LHCN-M2 (cell line): ENCODE results near the gene SCAPER. TPM values are rescaled to one million over a fixed set of nuclear protein-coding genes. Genes with fewer than 3 reads are reported as not detected.
"Not testable (repeated sequence)": the region's sequence is repeated elsewhere in the genome, so short reads cannot be mapped to it uniquely, and the experiment has no call there.

Experiments used
- DNase-seq: peaks from one replicate; pipeline ENCODE4 v3.0.0-alpha.2; 2012; ENCODE audit warnings: low read depth
- total RNA-seq: library from RNA; depleted of rRNA; stranded (reverse); fragments of >200 nt; gene quantifications from 2 replicates; pipeline ENCODE4 v1.2.3, GENCODE V29; 2014

Gene SCAPER
- total RNA-seq, 1 experiment from 2014 or later: 9.3 TPM

- DNase-seq: no peak
These were observed 404.1 kb downstream of the SCAPER start for GRCh38 chr15:76501011-76501410.

DNA sequence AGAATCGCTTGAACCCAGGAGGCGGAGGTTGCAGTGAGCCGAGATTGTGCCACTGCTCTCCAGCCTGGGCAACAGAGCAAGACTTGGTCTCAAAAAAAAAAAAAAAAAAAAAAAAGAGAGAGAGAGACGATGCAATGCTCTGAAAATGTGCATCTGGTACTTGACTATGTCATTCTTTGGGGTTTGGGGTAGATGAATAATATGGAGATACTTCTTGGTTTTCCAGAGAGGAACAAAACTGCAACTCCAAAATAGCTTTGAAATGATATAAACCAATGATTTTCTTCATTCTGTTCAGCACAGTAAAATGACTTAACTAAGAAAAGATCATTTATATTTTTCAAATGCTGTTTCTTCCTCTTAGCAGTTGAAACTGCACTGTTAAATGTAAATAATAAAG, 409.7 kb downstream of the SCAPER start:
- no peak for DNase-seq

- no peak for DNase-seq
These were observed 412.6 kb downstream of the SCAPER start for GRCh38 chr15:76492538-76492937.

DNA sequence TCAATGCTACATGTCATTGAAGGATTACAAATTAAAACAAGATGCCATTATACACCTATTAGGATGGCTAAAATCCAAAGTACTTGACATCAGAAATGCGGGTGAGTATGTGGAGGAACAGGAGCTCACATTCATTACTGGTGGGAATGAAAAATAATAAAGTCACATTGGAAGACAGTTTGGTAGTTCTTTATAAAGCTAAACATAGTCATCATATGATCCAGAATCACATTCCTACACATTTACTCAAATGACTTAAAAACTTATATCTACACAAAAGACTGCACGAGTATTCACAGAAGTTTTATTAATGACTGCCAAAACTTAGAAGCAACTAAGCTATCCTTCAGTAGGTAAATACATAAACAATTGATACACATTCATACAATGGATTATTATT, 421.4 kb downstream of the SCAPER start:
- DNase-seq: no peak

DNA sequence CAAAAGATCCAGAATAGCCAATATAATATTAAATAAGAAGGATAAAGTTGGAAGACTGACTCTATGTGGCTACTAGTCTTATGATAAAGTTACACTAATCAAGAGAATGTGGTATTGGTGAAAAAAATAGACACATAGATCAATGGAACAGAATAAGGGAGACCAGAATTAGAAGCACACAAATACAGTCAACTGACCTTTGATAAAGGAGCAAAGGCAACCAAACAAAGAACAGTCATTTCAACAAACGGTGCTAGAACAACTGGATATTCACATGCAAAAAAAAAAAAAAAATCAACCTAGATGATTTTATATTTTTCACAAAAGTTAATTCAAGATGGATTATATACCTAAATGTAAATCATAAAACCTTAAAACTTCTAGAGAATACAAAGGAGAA, 422.1 kb downstream of the SCAPER start:
- DNase-seq: no peak

DNA sequence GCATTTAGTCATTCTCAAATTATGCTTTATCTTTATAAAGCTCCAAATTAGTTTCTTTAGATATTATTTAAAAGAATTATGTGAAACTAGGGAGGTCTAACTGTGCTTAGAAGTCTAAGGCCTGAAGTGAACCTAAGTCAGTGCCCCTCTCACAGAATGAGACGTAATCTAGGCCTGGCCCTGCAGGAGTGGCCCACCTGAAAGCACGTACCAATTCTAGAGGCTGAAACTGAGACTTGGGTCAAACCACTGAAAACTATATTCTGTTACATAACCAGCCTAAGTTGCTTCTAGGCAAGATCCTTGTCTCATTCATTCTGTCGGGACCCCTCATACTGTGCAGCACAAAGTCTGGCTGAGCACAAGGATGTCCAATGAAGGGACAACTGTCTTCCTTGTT, 424.9 kb downstream of the SCAPER start:
- no peak for DNase-seq

GRCh38 chr15:76470691-76471090, 434.4 kb downstream of the SCAPER start:
- DNase-seq: peak; percentile 14

- no peak for DNase-seq
These were observed 436.4 kb downstream of the SCAPER start for GRCh38 chr15:76468722-76469121.

- DNase-seq: no peak
These were observed 438.0 kb downstream of the SCAPER start for GRCh38 chr15:76467136-76467535.

GRCh38 chr15:76465728-76466127, 439.4 kb downstream of the SCAPER start:
- no peak for DNase-seq

DNA sequence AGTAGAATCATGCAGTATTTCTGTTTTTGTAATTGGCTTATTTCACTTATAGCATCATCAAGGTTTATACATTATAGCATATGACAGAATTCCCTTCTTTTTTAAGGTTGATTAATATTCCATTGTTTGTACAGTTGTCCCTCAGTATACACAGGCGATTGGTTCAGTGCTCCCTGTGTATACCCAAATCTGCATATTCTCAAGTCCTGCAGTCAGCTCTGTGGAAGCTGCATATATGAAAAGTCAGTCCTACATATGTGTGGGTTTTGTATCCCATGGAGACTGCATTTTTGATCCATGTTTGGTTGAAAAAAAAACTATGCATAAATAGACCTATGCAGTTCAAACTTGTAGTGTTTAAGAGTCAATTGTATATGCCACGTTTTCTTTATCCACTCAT, 440.9 kb downstream of the SCAPER start:
- no peak for DNase-seq

- DNase-seq: no peak
These were observed 444.3 kb downstream of the SCAPER start for GRCh38 chr15:76460871-76461270.

- DNase-seq: no peak
These were observed 444.8 kb downstream of the SCAPER start for GRCh38 chr15:76460347-76460746.

GRCh38 chr15:76451540-76451939, 453.6 kb downstream of the SCAPER start:
- DNase-seq: no peak

- no peak for DNase-seq
These were observed 455.7 kb downstream of the SCAPER start for GRCh38 chr15:76449455-76449854.

DNA sequence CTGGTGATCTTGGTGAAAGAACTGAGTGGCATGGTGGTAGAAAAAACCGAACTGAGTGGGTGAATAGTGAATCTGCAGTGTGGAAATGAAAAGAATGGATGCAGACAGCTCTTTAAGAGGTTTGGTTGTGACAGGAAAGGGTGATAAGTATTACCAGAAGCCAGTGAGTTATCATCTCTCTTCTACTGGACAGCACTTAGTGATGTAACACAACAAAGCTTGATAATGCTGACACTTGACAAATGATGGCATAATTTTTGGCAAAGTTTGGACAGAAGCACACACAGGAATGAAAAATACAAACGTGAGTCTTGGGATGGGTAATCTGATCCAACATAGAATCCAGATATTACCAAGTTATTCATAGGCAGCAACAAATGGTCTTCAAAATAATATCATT, 456.4 kb downstream of the SCAPER start:
- DNase-seq: no peak

DNA sequence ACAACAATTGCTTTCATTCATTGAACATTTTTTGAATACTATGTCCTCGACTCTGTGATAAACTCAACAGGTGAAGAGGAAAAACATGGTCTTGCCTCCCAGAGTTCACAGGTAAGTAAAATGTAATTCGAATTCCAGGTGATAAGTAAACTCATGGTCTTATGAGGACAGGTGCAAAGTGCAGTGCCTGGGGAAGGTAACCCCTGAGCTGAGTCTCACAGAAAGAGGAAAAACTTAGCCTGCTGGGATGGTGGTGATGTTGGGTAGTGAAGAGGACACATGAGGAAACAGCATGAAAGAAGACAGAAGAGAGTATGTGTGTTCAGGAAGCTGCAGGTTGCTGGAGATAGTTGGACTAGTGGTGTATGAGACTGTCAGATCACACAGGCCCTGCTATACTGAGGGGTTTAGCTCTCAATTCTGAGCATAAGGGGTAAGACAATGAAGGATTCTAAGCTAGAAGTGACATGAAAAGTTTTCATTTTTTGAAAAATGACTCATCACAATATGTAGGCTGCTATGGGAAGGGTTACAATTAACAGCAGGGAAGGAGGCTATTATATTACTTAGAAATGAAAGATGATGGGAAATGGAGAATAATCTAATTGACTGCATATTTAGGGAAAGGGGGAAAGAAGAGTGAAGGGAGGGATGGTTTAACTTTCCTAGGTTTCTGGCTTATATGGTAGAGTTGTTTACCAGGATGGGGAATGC, 457.3 kb downstream of the SCAPER start:
- DNase-seq: no peak

DNA sequence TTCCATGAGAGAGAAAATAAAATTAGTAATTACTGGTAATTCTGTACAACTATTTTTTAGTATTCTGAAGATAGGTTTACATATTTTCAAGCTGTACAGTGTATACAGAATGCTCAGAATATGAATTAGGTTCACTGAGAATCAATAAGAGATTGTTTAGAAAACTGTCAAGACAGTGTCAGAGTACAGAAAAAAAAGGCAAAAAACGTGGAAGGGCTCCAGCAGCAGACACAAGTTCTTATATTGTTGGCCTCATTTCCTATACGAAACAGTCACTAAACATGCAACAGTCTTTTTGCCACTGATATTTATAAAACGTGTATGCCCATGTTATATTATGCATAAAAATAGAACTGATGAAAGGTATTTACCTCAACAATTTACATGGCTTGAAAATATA, 464.7 kb downstream of the SCAPER start:
- DNase-seq: no peak

GRCh38 chr15:76439542-76439941, 465.6 kb downstream of the SCAPER start:
- DNase-seq: no peak

GRCh38 chr15:76433798-76434400, 471.2 kb downstream of the SCAPER start:
- peak; percentile 31 for DNase-seq

DNA sequence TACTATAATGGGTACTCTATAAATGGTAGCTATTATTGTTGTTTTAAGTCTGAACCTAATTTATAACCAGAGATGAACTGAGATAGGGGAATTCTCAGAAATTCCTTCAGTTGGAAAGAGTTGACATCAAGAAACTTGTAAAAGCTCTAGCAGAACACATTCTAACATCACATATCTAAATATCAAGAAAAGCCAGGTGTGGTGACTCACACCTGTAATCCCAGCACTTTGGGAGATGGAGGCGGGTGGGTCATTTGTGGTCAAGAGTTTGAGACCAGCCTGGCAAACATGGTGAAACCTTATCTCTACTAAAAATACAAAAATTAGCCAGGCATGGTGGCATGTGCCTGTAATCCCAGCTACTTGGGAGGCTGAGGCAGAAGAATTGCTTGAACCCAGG, 472.1 kb downstream of the SCAPER start:
- peak; percentile 10 for DNase-seq

DNA sequence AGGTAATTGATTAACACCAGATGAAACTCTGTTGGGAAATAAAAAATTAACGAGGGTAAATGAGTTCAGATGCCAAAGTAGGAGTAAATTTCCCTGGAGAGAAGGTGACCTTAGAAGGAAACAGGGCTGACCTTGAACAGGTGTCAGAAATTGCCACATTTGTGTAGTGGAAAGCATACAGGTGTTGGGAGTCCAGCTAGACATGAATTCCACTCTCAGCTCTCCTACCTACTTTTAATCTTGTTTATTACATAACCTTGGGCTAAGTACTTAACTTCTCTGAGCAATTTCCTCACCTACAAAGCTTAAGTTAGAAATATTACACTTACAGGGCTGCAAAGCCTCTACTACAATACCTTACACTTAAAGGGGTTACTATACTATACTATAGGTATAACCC, 472.5 kb downstream of the SCAPER start:
- DNase-seq: no peak

DNA sequence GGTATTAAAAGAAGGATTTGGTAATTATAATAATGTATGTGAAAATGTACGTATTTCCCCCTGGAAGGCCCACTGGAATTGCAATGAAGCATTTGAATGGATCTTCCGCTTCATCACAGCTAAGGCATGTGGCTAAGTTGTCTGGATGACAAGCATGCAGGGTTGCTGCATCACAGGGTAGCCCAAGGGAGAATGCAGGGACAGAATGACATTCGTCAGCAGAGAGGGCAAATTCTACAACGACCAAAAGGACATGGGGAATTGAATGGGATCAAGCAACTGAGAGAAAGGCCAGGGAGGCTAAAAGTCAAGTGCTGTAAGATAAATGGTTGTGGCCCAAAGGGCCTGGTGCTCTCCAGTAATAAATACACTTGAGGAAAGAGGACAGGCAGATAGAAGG, 473.2 kb downstream of the SCAPER start:
- no peak for DNase-seq

DNA sequence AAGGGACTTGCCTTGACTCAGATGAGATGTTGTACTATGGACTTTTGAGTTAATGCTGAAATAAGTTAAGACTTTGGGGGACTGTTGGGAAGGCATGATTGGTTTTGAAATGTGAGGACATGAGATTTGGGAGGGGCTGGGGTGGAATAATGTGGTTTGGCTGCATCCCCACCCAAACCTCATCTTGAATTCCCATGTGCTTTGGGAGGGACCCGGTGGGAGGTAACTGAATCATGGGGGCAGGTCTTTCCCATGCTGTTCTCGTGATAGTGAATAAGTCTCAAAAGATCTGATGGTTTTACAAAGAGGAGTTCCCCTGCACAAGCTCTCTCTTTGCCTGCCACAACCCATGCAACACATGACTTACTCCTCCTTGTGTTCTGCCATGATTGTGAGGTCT, 474.4 kb downstream of the SCAPER start:
- DNase-seq: not testable (repeated sequence)
